HCT116 (cell line): ENCODE results near the gene TLR9. TPM values are rescaled to one million over a fixed set of nuclear protein-coding genes. Genes with fewer than 3 reads are reported as not detected.

Source experiments
- ATAC-seq: fragments of 200-7000 bp; cut with Tn5 transposase; 2 replicates; pipeline ENCODE4 v1.9.1; 2020; ENCODE audit warnings: mild to moderate bottlenecking, moderate library complexity
- BruUV-seq: library from RNA; stranded (reverse); fragments of 400-500 nt; replicated peaks from 2 replicates; lab custom pipeline; 2021; lab: Mats Ljungman, UMichigan
- CTCF ChIA-PET: fragments of 300-600 bp; sonication (Branson Sonifier 250); formaldehyde crosslinking; loops from one replicate; lab custom pipeline; 2021; ENCODE audit warnings: antibody characterized with exemption; lab: Charles Lee
- POLR2A ChIA-PET: fragments of 300-600, 350-600 bp; sonication (Branson Sonifier 250); formaldehyde crosslinking; loops from one replicate; lab custom pipeline; 2021; ENCODE audit warnings: antibody characterized with exemption; lab: Charles Lee
- RAD21 ChIA-PET, 2 experiments: fragments of 300-600 bp; sonication (Branson Sonifier 250); formaldehyde crosslinking; loops; one replicate each; lab custom pipeline; 2023; ENCODE audit warnings: low total read pairs in 2 of 2; ENCODE audit not compliant: uncharacterized antibody in 2 of 2, unreplicated experiment in 2 of 2, low non-redundant PET in 1 of 2; lab: Charles Lee
- DNase-seq: peaks from one replicate; pipeline ENCODE4 v3.0.0-alpha.2; 2010; ENCODE audit warnings: low read depth, low spot score
- H2AFZ ChIP-seq: fragments of 200-600 bp; shearing (Covaris generic), sonication (generic); 2 replicates; pipeline ENCODE4 v1.6.1; 2017; ENCODE audit warnings: low read depth, mixed run types, mixed read lengths, antibody characterized with exemption, low read length; ENCODE audit not compliant: poor library complexity, severe bottlenecking
- H3K27ac ChIP-seq: 2 replicates; pipeline ENCODE4 v1.5.1; 2012; ENCODE audit warnings: low read depth, low read length
- H3K27me3 ChIP-seq: fragments of 200-600 bp; sonication (generic); 2 replicates; pipeline ENCODE4 v1.6.1; 2016; ENCODE audit warnings: mixed run types, low read length, mixed read lengths; ENCODE audit not compliant: insufficient read depth
- H3K36me3 ChIP-seq, 2 experiments: fragments of 200-500 bp in 1 of 2; fragments of 200-600 bp in 1 of 2; sonication (Bioruptor generic) in 1 of 2; sonication (generic) in 1 of 2; 2 replicates each; pipeline versions ENCODE4 v1.5.1 to v1.6.1; 2014 to 2016; ENCODE audit warnings: low read length in 2 of 2, inconsistent platforms in 1 of 2, mixed read lengths in 1 of 2, mixed run types in 1 of 2; ENCODE audit not compliant: insufficient read depth in 2 of 2, control insufficient read depth in 1 of 2
- H3K4me1 ChIP-seq, 2 experiments: fragments of 200-600 bp in 1 of 2; sonication (generic) in 1 of 2; 2 replicates each; pipeline versions ENCODE4 v1.5.1 to v1.6.1; 2012 to 2017; ENCODE audit warnings: low read length in 2 of 2, inconsistent platforms in 1 of 2, mild to moderate bottlenecking in 1 of 2, mixed read lengths in 1 of 2, mixed run types in 1 of 2, moderate library complexity in 1 of 2; ENCODE audit not compliant: insufficient read depth in 2 of 2, control insufficient read depth in 1 of 2
- H3K4me2 ChIP-seq: fragments of 200-600 bp; sonication (generic); 2 replicates; pipeline ENCODE4 v1.6.1; 2017; ENCODE audit warnings: mixed run types, low read length, mixed read lengths
- H3K4me3 ChIP-seq, 2 experiments: fragments of 200-600 bp in 1 of 2; sonication (generic) in 1 of 2; replicated peaks in 1 of 2; 2 replicates each; pipeline ENCODE4 v1.5.1; 2011 to 2016; ENCODE audit warnings: low read length in 2 of 2, control low read depth in 1 of 2, low read depth in 1 of 2, mild to moderate bottlenecking in 1 of 2, mixed read lengths in 1 of 2, mixed run types in 1 of 2
- H3K79me2 ChIP-seq: fragments of 200-600 bp; sonication (generic); 2 replicates; pipeline ENCODE4 v1.6.1; 2017; ENCODE audit warnings: mild to moderate bottlenecking, mixed run types, low read length, moderate library complexity, mixed read lengths; ENCODE audit not compliant: insufficient read depth
- H3K9ac ChIP-seq: fragments of 200-600 bp; sonication (generic); 2 replicates; pipeline ENCODE4 v1.6.1; 2016; ENCODE audit warnings: low read length, mixed read lengths
- H3K9me2 ChIP-seq: fragments of 200-600 bp; sonication (generic), shearing (Covaris generic); 2 replicates; pipeline ENCODE4 v1.6.1; 2017; ENCODE audit warnings: mixed run types, mild to moderate bottlenecking, moderate library complexity; ENCODE audit not compliant: insufficient read depth
- H3K9me3 ChIP-seq, 2 experiments: fragments of 200-500 bp in 1 of 2; fragments of 200-600 bp in 1 of 2; sonication (Bioruptor generic) in 1 of 2; sonication (generic) in 1 of 2; 2 replicates each; pipeline ENCODE4 v1.6.1; 2014 to 2017; ENCODE audit warnings: low read length in 2 of 2, mixed read lengths in 2 of 2, inconsistent platforms in 1 of 2, low read depth in 1 of 2, mild to moderate bottlenecking in 1 of 2, mixed run types in 1 of 2, moderate library complexity in 1 of 2; ENCODE audit not compliant: control insufficient read depth in 1 of 2, insufficient read depth in 1 of 2
- H4K20me1 ChIP-seq: fragments of 200-600 bp; sonication (generic), shearing (Covaris generic); 2 replicates; pipeline ENCODE4 v1.6.1; 2017; ENCODE audit warnings: mixed run types, mild to moderate bottlenecking, moderate library complexity; ENCODE audit not compliant: insufficient read depth
- ATF3 ChIP-seq: IDR thresholded peaks from 2 replicates; pipeline ENCODE4 v1.6.1; 2012
- CBX3 ChIP-seq: IDR thresholded peaks from 2 replicates; pipeline ENCODE4 v1.6.1; 2012; ENCODE audit warnings: low read depth
- CEBPB ChIP-seq: IDR thresholded peaks from 2 replicates; pipeline ENCODE4 v1.6.1; 2012; ENCODE audit warnings: low read depth
- EGR1 ChIP-seq: IDR thresholded peaks from 2 replicates; pipeline ENCODE4 v1.6.1; 2012; ENCODE audit warnings: low read depth
- ELF1 ChIP-seq: IDR thresholded peaks from 2 replicates; pipeline ENCODE4 v1.6.1; 2012; ENCODE audit warnings: low read depth, borderline replicate concordance
- EZH2 ChIP-seq: fragments of 200-600 bp; sonication (generic); IDR thresholded peaks from 2 replicates; pipeline ENCODE4 v1.6.1; 2017; ENCODE audit warnings: antibody characterized with exemption, mixed run types
- EZH2phosphoT487 ChIP-seq: fragments of 200-600 bp; IDR thresholded peaks from 2 replicates; pipeline ENCODE4 v1.6.1; 2018; ENCODE audit warnings: antibody characterized with exemption, borderline replicate concordance
- JUND ChIP-seq: IDR thresholded peaks from 2 replicates; pipeline ENCODE4 v1.6.1; 2012
- MAX ChIP-seq: IDR thresholded peaks from 2 replicates; pipeline ENCODE4 v1.6.1; 2012
- POLR2AphosphoS5 ChIP-seq: IDR thresholded peaks from 2 replicates; pipeline ENCODE4 v1.6.1; 2011; ENCODE audit warnings: mild to moderate bottlenecking, low read depth, low read length, moderate library complexity
- RAD21 ChIP-seq: IDR thresholded peaks from 2 replicates; pipeline ENCODE4 v1.6.1; 2012; ENCODE audit warnings: low read depth, mild to moderate bottlenecking
- SIN3A ChIP-seq: IDR thresholded peaks from 2 replicates; pipeline ENCODE4 v1.6.1; 2012; ENCODE audit warnings: low read depth
- SP1 ChIP-seq: IDR thresholded peaks from 2 replicates; pipeline ENCODE4 v1.6.1; 2012; ENCODE audit warnings: low read depth
- SRF ChIP-seq: IDR thresholded peaks from 2 replicates; pipeline ENCODE4 v1.6.1; 2012; ENCODE audit warnings: low read depth
- TCF7L2 ChIP-seq: IDR thresholded peaks from 2 replicates; pipeline ENCODE4 v1.7.0; 2011; ENCODE audit warnings: borderline replicate concordance, inconsistent platforms; ENCODE audit not compliant: insufficient read depth, insufficient read length; ENCODE audit errors: extremely low read depth
- ZFX ChIP-seq: fragments of 450-650 bp; IDR thresholded peaks from 2 replicates; pipeline ENCODE4 v1.6.1; 2017
- ZNF274 ChIP-seq: fragments of 200-500 bp; sonication (Bioruptor generic); IDR thresholded peaks from 2 replicates; pipeline ENCODE4 v1.6.1; 2014; ENCODE audit warnings: mild to moderate bottlenecking, low read depth, low read length, inconsistent platforms
- intact Hi-C: fragments of 100-400 bp; cut with micrococcal nuclease; formaldehyde crosslinking; loops from 2 replicates; pipeline ENCODE4 v1.10.0; 2022
- total RNA-seq: library from RNA; stranded (reverse); gene quantifications from one replicate; pipeline ENCODE4 v1.2.1, GENCODE V29; 2021; ENCODE audit not compliant: unreplicated experiment

Gene TLR9
- total RNA-seq, 1 experiment from 2014 or later, result 0.15 TPM

GRCh38 chr3:52208556-52208955, 16.9 kb downstream of the TLR9 start:
- BruUV-seq, result no TSS peak
- Histone ChIP-seq H3K27me3 (no peaks in the 10 kb centered on the region), H3K36me3 (peaks cover 80% of the 10 kb centered on the region in 2 experiments), H3K9me3 (no peaks in the 10 kb centered on the region), H3K4me2 (no peak overlapping the region), H3K79me2 (no peaks in the 10 kb centered on the region; the same call in 1 of the 2 replicates), H3K9me2 (no peaks in the 10 kb centered on the region), H3K9ac (no peak overlapping the region), H4K20me1 (no peaks in the 10 kb centered on the region), H3K4me3 (no peak overlapping the region), H2AFZ (no peak overlapping the region), H3K4me1 (no peaks in the 10 kb centered on the region), H3K27ac (no peak overlapping the region)
- DNase-seq (no peak), ATAC-seq (no peak)
- RAD21 ChIA-PET, result no interaction called here
- TF ChIP-seq CBX3 (no peak), JUND (no peak), SRF (no peak), ATF3 (no peak), SIN3A (no peak), TCF7L2 (no peak), ZNF274 (no peak), CEBPB (no peak), SP1 (no peak), MAX (no peak), ELF1 (no peak), EZH2phosphoT487 (no peak), POLR2AphosphoS5 (no peak), ZFX (no peak), RAD21 (no peak), EGR1 (no peak), EZH2 (no peak)
- intact Hi-C loops, result no loop called here
- CTCF ChIA-PET, result interaction anchor here (2.2 kb wide), 1 partner anchor 12 kb away, joined by 10 read pairs; no protein-coding TSS in a partner anchor
- POLR2A ChIA-PET, result no interaction called here
